GM19452 (cell line): Measurements from ENCODE around the gene ALDH3B2.
"Not testable (repeated sequence)": the region's sequence is repeated elsewhere in the genome, so short reads cannot be mapped to it uniquely, and the experiment has no call there.

Experiments
- ATAC-seq: cut with Tn5 transposase; IDR thresholded peaks from one replicate; pipeline ENCODE4 v1.9.1; 2021; ENCODE audit not compliant: unreplicated experiment

ALDH3B2 gene

DNA sequence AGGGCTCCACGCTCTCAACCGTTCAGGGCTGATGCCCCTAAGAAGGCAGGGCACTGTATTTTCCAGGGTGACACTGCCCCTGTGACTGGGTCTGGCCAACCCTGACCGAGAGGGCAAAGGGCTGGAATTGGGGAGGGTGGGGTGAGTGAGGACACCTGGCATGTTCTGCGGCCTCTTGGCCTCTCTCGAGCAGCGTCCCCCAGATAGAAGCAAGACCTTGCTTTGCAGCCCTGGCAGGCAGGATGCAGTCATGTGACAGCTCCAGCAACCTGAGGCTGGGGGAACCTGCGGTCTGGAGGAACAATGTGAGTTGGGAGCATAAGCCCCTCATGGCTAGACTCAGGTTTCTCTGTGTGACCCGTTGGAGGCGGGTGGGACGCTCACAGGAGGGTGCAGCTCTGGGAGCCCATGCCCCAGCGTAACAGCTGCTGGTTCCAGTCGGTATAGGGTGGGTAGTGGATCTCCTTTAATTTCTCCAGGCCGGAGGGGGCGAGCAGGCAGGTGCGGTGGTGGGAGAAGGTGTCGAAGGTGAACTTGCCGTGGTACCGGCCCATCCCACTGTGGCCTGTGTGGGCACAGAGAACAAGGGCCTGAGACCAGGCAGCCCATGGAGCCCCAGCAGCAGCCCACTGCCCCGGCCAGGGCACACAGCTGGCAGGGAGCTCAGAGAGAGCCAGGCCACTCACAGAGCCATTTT lies 11.4 kb downstream of the ALDH3B2 start:
- ATAC-seq: no peak

DNA sequence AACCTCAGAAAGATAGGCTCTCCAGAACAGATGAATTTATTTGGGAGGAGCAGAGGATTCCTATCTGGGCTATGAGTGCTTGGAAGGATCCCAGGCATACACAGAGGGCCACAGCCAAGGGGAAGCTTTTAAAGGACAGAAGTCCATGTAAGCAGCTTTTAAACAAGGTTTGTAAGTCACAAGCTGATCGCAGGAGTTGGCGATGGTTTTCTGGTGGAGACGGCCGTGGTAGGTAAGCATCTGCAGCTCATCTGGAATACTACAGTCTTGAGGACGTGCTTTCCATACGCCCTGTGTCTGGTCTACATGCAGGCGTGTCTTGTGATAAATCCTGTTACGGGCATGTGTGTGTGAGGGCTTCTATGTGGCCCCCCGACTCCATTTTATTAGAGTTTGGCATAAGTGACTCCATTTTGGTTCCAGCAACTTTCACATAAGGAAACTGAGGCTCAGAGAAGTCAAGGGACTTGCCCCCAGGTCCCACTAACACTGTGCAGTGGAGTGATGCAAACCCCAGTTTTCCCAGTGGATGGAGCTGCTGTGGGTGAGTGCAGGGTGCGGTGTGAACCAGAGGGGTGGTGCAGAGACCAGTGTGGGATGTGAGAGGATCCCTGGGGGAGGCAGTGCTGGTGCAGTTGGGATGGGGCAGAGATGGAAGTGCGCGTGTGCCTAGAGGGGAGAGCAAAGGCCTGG lies 12.1 kb downstream of the ALDH3B2 start:
- no peak for ATAC-seq

DNA sequence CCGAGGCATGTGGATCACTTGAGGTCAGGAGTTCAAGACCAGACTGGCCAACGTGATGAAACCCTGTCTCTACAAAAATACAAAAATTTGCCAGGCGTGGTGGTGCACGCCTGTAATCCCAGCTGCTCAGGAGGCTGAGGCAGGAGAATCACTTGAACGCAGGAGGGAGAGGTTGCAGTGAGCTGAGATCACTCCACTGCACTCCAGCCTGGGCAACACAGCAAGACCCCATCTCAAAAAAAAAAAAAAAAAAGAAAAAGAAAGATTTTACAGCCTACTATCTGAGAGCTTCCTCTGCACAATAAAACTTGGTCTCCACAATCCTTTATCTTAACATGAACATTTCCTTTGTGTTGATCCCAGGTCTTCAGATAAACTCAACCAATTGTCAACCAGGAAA lies 13.7 kb downstream of the ALDH3B2 start:
- ATAC-seq: not testable (repeated sequence)

DNA sequence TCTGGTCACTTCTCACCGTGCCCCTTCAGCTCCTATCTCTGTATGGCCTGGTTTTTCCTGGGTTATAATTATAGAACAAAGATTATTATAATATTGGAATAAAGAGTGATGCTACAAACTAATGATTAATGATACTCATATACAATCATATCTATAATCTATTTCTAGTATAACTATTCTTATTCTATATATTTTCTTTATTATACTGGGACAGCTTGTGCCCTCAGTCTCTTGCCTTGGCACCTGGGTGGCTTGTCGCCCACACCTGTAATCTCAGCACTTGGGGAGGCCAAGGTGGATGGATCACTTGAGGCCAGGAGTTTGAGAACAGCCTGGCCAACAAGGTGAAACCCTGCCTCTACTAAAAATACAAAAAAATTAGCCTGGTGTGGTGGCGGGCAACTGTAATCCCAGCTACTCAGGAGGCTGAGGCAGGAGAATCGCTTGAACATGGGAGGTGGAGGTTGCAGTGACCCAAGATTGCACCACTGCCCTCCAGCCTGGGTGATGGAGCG lies 14.7 kb downstream of the ALDH3B2 start:
- ATAC-seq: not testable (repeated sequence)

DNA sequence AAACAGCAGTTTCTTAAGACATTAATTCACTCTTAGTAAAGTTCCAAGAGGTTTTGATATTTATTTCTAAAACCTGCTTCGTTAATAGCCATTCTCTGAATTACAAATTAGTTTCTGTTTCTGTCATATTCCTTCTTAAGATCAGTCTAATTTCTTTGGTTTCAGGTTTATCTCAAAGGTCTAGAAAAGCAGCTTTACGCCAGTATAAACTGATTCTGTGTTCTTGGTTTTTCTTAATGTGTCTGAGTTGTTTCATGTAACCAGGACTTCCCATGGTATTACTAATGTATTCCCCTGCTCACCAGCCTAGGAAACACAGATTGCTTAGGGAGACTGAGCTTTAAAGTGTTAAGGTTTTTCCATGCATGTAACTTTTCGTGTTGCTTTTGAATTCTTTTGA lies 17.1 kb downstream of the ALDH3B2 start:
- ATAC-seq: no peak

DNA sequence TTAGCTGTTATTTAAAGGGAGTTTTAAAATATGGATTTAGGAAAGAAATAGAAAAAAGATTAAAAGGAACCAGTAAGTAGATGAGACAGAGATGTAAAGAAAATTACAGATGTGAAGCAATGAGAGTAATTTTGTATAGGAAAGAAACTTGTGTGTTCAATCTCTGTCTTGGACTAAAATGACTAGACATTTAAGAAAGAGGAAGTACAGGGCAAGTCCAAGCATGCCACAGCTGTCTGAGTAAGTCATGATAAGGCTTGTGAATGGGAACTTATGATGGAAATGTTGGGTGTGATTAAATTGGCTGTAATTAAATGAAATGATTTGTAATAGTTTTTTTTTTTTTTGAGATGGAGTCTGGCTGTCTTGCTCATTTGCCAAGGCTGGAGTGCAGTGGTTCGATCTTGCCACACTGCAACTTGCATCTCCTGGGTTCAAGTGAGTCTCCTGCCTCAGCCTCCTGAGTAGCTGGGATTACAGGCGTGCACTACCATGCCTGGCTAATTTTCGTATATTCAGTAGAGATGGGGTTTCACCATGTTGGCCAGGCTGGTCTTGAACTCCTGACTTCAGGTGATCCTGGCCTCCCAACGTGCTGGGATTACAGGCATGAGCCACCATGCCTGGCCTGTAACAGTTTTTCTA lies 18.0 kb downstream of the ALDH3B2 start:
- no peak for ATAC-seq

DNA sequence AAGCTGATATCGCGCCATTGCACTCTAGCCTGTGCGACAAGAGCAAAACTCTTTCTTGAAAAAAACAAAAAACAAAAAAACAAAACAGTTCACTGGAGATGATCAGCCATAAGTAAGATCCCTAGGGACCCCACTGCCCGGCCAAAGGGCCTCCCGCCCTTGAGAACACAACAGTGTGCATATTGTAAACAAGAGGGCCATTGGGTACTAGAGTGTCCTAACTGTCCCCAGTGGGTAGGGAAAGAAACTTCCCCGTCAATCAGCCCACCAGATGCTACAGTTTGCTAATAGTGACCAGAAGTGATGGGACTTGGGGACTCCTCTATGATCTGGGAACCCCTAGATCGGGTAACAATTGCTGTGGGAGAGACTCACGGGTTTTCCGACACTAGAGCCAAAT lies 20.2 kb downstream of the ALDH3B2 start:
- no peak for ATAC-seq

DNA sequence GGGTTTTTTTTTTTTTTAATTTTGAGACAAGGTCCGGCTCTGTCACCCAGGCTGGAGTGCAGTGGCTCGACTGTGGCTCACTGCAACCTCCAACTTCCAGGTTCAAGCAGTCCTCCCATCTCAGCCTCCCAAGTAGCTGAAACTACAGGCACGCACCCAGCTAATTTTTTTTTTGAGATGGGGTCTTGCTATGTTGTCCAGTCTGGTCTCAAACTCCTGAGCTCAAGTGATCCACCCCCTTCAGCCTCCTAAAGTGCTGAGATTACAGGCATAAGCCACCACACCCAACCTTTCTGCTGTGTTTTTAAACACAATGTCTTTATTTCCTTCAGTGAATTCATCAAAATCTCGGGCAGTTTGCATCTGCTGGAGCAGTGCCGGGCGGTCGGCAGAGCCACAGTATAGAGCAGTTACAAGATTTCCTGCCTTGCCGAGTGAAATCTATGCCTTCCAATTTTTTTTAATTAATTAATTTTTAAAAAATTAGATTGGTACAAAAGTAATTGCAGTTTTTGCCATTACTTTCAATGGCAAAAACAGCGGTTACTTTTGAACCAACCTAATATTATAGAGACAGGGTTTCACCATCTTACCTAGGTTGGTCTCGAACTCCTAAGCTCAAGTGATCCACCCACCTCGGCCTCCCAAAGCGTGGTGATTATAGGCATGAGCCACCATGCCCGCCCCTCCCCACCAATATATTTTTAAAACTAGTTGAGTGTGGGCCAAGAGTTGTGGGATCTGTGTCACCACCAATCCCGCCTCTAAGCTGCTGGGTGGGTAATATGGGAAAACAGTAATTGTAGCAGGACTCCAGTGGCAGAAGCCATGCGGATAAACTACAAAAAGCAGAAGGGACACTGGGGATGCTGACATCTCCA lies 21.2 kb downstream of the ALDH3B2 start:
- ATAC-seq: no peak

DNA sequence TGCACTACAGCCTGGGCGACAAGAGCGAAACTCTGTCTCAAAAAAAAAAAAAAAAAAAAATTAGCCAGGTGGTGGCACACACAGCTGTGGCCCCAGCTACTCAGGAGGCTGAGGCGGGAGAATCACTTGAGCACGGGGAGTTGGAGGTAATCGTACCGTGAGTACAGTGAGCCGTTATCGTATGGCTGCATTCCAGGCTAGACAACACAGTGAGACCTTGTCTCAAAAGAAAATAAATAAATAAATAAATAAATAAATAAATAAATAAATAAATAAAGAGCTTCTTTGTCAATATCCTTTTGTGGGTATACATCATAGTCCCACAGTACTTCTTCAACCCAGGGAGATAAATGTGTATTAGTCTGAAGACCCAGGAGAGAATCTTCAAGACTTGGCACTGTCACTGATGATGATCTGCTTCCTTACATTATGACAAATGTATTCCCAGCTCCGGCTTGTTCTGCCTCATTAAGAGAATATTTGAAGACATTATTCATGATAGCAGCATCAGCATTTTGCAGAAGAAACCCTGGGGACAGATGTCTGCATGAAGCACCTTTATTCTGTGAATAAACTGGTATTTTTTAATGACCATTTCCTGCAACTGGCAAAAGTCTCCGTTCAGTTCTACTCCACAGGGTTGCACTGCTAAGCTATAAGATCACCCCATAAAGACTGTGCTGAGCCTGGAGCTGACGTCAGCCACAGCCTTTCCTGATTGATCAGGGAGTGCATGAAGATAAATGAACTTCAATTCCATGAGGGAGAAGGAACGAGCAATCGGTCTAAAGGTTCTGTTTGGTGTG lies 22.2 kb downstream of the ALDH3B2 start:
- no peak for ATAC-seq

DNA sequence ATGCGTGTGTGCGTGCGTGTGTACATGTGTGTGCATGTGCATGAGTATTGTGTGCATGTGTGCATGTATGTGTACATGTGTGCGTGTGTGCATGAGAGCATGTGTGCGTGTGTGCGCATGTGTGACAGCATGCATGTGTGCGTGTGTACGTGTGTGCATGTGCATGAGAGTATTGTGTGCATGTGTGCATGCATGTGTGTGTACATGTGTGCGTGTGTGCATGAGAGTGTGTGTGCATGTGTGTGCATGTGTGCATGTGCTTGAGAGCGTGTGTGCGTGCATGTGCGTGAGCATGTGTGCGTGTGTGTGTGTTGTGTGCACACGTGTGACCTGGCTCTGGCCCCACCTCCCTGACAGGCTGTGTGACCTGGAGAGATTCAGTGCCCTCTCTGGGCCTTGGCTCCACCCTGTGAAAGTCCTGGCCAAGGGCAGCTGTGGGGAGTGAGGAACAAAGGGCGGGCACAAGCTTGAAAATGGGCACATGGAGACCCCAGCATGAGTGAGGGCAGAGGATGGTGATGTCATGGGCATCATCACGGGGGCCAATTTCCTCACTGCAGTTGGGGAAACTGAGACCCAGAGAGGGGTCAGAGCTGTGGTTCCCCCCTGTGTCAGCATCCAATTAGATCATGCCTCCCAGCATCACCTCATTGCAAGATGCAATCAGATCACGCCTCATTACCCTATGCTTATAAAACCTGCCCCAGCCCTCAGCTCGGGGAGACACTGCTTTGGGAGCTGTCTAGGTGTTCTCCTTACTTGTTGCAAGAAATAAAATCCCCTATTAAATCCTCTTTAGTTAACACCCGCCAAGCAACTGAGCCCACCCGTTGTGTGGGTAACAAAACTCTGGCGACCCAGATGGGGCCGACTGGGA lies 24.6 kb downstream of the ALDH3B2 start:
- no peak for ATAC-seq

DNA sequence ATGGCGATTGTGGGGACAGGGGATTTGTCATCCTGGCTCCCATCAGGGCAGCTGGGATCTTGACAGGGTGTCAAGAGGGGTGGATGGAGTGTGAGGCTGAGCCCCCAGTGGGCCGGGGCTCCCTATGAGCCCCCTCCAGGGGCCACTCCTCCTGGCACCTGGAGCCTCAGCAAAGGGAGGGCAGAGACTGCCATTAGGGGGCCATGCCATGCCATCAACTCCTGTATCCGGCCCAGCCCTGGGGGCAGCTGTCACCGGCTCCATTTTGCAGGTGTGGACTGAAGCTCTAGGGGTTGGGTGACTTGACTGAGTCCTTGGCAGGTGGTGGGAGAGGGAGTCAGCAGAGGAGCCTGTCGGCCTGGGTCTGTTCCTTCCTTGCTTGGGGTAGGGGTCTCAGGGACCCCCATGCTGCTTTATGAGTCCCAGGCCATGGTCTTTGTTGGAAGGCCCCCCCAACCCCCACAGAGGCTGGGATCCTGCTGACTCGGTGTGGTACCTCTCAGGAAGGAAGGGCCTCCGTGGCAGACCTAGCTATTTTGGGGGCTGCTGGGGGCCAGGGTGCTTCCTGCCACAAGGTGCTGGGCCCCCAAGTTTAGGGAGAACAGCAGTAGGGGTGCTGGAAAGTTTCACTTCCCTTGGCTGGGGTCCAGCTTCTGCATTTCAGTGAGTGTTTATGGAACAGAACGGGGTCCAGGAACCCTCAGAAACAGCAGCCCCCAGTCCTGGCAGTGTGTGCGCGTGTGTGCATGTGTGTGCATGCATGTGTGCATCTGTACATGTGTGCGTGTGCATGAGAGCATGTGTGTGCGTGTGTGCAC lies 25.4 kb downstream of the ALDH3B2 start:
- no peak for ATAC-seq

DNA sequence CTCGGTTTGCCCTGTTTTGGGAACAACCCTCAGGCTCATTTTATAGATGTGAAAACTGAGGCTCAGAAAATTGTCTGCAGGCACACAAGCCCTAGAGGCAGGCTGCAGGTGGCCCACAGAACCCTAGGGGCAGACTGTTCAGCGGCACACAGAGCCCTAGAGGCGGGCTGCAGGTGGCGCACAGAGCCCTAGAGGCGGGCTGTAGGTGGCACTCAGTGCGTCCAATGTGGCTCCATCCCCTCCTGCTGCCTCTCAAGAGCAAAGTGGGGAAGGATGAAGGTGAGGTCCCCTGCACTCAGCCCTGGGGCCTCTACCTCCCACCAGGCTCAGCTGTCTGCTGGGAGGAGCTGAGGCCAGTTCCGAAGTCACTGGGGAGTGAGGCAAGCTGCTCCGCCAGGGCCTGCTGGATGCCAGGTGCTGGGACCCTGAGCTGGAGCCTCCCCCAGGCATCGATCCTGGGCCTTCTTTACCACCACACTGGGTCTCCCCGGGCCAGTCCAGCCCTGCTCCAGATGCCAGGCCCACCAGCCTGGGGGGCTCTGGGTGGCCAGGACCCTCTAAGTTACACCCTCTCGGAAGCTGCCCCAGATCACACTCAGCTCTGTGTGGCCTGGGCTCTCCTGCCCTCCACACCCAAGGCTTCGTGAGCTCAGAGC lies 26.2 kb downstream of the ALDH3B2 start:
- no peak for ATAC-seq

DNA sequence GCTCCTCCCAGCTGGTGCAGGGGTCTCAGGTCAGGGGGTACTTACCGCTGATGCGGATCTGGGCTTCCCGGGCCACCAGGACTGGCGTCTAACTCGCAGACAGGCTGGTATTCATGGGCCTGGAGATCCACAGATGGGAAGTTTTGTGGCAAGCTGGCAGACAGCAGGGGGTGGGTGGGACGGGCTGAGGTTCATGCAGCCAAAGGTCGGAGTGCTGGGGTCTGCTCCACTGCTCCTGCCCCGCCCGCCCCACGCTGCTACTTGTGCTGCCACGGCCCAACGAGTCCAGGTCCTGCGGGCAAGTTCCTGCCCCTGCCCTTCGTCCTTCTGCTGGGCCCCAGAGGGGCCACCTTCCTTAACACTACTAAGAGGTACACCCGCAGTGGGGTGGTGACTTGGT lies 27.0 kb downstream of the ALDH3B2 start:
- no peak for ATAC-seq

DNA sequence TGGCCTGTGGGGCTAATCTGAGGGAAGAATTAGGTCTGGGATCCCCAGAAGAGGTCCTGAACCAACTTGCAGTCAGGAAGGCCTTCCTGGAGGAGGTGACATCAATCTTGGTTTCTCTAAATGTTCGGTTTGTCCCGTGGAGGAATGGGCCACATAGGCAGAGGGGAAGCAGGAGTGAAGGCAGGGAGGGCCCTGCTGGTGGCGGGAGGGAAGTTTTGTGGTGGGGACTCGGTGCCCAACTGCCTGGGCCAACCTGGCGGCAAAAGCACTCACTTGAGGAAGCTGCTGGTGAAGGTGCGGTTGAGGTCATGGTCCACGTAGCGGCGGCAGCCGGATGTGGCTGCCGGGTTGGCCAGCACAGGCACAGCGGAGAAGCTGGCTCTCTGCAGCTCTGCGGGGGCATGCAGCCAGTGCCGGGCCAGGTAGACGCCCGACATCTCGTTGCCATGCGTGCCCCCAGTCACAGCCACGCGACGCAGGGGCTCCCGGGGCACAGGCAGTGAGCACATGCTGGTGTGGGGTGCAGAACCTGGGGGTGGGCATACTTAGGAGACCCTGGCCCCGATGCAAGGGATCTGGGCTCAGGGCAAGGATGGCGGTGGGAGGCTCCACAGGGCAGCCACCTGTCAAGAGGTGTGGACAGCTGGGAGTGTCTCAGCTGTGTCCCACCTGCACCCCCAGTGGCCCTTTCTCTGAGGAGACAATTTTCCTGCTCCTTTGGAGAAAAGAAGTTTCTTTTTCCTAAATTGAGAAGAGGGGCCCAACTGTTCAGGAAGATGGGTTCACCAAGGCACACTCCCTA lies 27.7 kb downstream of the ALDH3B2 start:
- no peak for ATAC-seq

DNA sequence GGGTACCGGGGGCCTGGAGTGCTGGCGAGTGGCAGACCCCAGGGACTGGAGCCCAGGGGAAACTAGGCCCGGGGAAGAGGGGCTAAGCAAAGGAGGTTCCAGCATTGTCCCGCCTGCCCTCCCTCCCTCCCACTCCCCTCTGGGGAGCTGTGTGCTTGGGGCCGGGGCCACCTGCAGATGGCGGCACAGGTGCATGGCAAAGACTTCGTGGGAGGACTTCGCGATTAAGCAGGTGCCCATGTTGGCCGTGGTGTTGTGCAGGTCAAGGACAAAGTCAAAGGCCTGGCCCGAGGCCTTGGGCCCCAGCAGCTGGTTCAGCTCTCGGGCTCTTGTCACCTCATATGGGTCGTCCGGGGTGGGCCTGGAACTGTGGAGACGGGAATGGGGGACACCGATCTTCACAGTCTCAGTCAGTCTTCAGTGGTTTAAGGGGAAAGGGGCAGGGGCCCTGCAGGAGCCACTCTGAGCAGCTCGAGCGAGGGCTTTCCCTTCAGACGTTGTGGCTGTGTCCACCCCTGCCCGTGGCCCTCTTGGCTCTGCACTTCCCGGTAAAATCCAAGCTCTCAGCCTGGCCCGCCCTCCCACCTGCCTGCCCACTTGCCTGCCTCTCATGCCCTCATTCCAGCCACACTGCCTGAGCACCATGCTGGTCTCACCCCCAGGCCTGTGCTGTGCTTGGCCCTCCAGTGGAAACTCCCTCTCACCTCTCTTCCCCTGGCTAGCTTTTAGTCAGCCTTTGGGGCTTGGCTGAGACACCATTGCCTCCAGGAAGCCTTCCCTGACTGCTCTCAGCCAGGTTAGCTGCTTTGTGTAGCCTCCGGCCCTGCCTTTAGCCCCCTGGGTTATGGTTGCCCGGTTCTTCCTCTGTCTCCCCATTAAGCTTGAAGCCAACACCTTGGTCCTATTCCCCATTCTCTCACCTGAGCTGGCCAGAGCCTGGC lies 28.6 kb downstream of the ALDH3B2 start:
- no peak for ATAC-seq
